AG04450 (cell line): ENCODE results near the gene GRB2. TPM values are rescaled to one million over a fixed set of nuclear protein-coding genes. Genes with fewer than 3 reads are reported as not detected.
"Not testable (repeated sequence)": the region's sequence is repeated elsewhere in the genome, so short reads cannot be mapped to it uniquely, and the experiment has no call there.

ENCODE experiments used
- CTCF ChIA-PET: fragments of 300-600, 350-600 bp; formaldehyde crosslinking; extraction: SDS; loops from one replicate; lab custom pipeline; 2022; ENCODE audit warnings: antibody characterized with exemption, inconsistent platforms; lab: Charles Lee
- POLR2A ChIA-PET: fragments of 350-600 bp; formaldehyde crosslinking; extraction: SDS; loops from one replicate; lab custom pipeline; 2021; ENCODE audit warnings: antibody characterized with exemption, inconsistent platforms; lab: Yijun Ruan, JAX
- DNase-seq: peaks from one replicate; pipeline ENCODE4 v3.0.0-alpha.2; 2011; ENCODE audit warnings: low read depth, low spot score
- H3K27ac ChIP-seq: one replicate; pipeline ENCODE4 v1.5.1; 2012; ENCODE audit warnings: low read depth, low read length, control low read depth
- H3K27me3 ChIP-seq: one replicate; pipeline ENCODE4 v1.6.0; 2012; ENCODE audit warnings: low read length; ENCODE audit not compliant: control insufficient read depth, insufficient read depth
- H3K4me3 ChIP-seq: 2 replicates; pipeline ENCODE4 v1.5.1; 2011; ENCODE audit warnings: mild to moderate bottlenecking, low read depth, low read length, control low read depth
- H3K9me3 ChIP-seq: 2 replicates; pipeline ENCODE4 v1.5.1; 2012; ENCODE audit warnings: low read length; ENCODE audit not compliant: control insufficient read depth, insufficient read depth
- CTCF ChIP-seq: IDR thresholded peaks from 2 replicates; pipeline ENCODE4 v1.5.1; 2011; ENCODE audit warnings: low read depth, low read length, control low read depth, inconsistent platforms
- polyA plus RNA-seq: library from polyadenylated mRNA; depleted of rRNA; stranded (reverse); fragments of >200 nt; gene quantifications from 2 replicates; pipeline ENCODE4 v1.2.3, GENCODE V29; 2011

Gene GRB2
- polyA plus RNA-seq, 1 experiment = 63.8 TPM

GRCh38 chr17:75380750-75381149 is 24.7 kb downstream of the GRB2 start:
- Histone ChIP-seq H3K27me3 (no peaks in the 10 kb centered on the region), H3K9me3 (no peaks in the 10 kb centered on the region; the same call in 1 of the 2 replicates), H3K4me3 (no peak overlapping the region), H3K27ac (no peak overlapping the region)
- no peak for TF ChIP-seq CTCF
- DNase-seq = no peak
- POLR2A ChIA-PET = interaction anchor here (1.0 to 1.1 kb wide), 3 partner anchors 13 to 119 kb away, joined by 3 to 18 read pairs (median 4); partner anchors contain the start of genes GGA3 and MRPS7
- CTCF ChIA-PET = interaction anchor here (1.0 to 1.8 kb wide), 4 partner anchors 10 to 136 kb away, joined by 3 to 22 read pairs (median 5); partner anchors contain the start of genes MIF4GD and TSEN54

DNA sequence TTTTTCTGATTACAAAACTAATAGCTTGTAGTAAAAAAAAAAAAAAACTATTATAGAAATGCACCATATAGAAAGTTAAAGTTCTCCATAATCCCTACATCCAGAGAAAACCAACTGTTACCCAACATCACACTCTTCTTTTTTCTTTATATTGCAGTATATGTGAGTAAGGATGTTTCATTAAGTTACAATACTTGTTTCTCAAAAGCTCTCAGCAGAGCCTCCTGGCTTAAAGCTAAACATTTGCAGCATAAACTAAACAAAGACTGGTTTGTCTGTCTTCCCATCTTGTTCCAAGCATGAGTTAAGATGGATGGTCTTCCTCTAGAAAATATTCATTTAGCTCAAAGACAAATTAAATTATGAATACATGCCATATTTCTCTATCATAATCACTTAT is 25.2 kb downstream of the GRB2 start:
- H3K9me3 ChIP-seq = no peaks in the 10 kb centered on the region; the same call in 1 of the 2 replicates
- H3K27me3 ChIP-seq = no peaks in the 10 kb centered on the region
- ChIA-PET CTCF (interaction anchor here (0.8 to 1.8 kb wide), 6 partner anchors 10 to 396 kb away, joined by 3 to 22 read pairs (median 6); partner anchors contain the start of genes MIF4GD and TSEN54), POLR2A (interaction anchor here (1.0 to 1.1 kb wide), 3 partner anchors 13 to 119 kb away, joined by 3 to 18 read pairs (median 4); partner anchors contain the start of genes GGA3 and MRPS7)
- H3K27ac ChIP-seq = no peak overlapping the region
- DNase-seq = peak; percentile 32
- TF ChIP-seq CTCF = peak; percentile 26; the same call in 1 of the 2 replicates
- no peak overlapping the region for H3K4me3 ChIP-seq

- not testable (repeated sequence) for H3K4me3 ChIP-seq, H3K27ac ChIP-seq, DNase-seq, H3K27me3 ChIP-seq, H3K9me3 ChIP-seq
- POLR2A ChIA-PET = interaction anchor here (0.6 to 1.0 kb wide), 2 partner anchors 14 to 61 kb away, joined by 3 read pairs; no protein-coding TSS in a partner anchor
- CTCF ChIA-PET = interaction anchor here (1.1 to 1.8 kb wide), 4 partner anchors 24 to 108 kb away, joined by 5 to 22 read pairs (median 8); partner anchors contain the start of gene MIF4GD
These were observed 26.1 kb downstream of the GRB2 start for GRCh38 chr17:75379426-75379825.

DNA sequence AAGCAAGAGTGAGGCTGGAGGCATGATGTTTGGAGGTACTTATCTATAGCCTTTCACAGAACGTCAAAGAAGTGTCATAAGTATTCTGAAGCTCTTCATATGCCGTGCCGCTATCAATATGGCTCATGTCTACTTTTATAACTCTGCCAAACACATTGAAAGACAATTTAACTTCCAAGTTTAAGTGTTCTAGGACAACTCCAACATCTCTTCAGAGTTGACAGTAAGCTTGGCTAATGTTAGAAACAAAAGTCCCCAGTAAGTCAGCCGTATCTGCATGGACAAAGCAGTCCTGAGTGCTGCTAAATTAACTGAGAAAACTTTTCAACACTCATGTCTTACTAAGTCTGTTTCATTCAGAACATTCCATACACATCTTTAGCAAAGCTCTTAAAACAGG is 32.2 kb downstream of the GRB2 start:
- Histone ChIP-seq H3K4me3 (no peak overlapping the region), H3K9me3 (no peaks in the 10 kb centered on the region), H3K27ac (no peak overlapping the region), H3K27me3 (no peaks in the 10 kb centered on the region)
- POLR2A ChIA-PET = interaction anchor here (0.9 kb wide), 1 partner anchor 21 kb away, joined by 4 read pairs; no protein-coding TSS in a partner anchor
- DNase-seq = no peak
- CTCF ChIA-PET = interaction anchor here (1.2 kb wide), 1 partner anchor 50 kb away, joined by 6 read pairs; no protein-coding TSS in a partner anchor
- no peak for TF ChIP-seq CTCF

DNA sequence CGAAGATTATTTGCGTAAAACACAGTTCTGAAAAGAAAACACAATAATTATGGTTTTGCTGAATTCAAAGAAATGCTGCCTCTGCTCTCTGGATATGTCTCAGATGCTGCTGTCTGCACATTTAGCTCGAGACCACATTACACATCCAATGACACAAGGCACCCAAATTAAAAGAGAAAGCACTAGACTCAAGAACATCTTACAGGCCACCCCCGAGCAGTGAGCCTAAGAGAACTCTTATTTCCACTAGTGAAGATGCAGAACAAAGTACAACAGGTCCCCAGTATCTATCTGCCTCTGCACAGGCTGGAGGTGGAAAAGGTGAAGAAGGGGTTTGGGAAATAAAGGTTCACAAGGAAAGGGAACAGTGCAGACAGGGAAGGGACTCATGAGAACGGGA is 33.5 kb downstream of the GRB2 start:
- H3K9me3 ChIP-seq = no peaks in the 10 kb centered on the region
- CTCF ChIA-PET = interaction anchor here (0.8 kb wide), 1 partner anchor 49 kb away, joined by 3 read pairs; no protein-coding TSS in a partner anchor

More for the DNA sequence above, 33.5 kb downstream of the GRB2 start:
- no peaks in the 10 kb centered on the region for H3K27me3 ChIP-seq
- no peak for TF ChIP-seq CTCF
- no peak overlapping the region for H3K27ac ChIP-seq
- DNase-seq = no peak
- H3K4me3 ChIP-seq = no peak overlapping the region
- POLR2A ChIA-PET = no interaction called here
